ENCODE measurements around the gene KIF18A. TPM values are rescaled to one million over a fixed set of nuclear protein-coding genes. Genes with fewer than 3 reads are reported as not detected.

Gene KIF18A
- total RNA-seq, 1 experiment from 2014 or later, result 20.6 TPM

DNA sequence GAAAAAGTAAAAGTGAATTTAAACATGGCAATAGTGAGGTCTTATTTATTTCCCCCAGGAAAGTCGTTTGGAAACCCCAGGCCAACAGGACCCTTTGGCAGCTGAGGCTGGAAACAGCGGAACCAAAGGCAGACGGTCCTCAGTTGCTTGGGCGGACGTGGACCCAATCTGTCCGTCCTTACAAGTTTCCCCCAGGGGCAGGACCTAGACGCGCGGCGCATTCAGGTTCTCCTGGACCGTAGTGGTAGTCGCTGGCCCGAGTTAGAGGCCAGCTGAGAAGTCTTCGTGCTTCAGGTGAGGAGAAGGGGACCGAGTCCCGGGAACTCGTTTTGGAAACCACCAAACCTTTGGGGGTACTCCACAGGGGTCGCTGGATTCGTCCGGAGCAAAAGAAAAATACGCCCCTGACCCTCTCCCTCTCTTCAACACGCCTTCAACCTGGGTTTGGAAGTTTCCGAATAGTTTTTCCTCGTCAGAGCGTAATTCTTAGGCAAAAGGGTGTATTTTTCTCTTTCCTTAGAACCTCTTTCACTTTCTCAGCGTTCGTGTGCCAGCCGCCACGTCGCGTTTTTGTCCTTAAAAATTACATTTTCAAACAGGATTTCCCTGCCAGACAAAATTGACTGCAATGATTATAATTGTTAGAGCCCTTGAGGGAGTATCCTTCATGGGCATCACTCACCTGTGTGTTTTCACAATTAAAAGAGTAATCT, 2.3 kb upstream of the KIF18A start (continued):
- TF ChIP-seq, protein P1, sequence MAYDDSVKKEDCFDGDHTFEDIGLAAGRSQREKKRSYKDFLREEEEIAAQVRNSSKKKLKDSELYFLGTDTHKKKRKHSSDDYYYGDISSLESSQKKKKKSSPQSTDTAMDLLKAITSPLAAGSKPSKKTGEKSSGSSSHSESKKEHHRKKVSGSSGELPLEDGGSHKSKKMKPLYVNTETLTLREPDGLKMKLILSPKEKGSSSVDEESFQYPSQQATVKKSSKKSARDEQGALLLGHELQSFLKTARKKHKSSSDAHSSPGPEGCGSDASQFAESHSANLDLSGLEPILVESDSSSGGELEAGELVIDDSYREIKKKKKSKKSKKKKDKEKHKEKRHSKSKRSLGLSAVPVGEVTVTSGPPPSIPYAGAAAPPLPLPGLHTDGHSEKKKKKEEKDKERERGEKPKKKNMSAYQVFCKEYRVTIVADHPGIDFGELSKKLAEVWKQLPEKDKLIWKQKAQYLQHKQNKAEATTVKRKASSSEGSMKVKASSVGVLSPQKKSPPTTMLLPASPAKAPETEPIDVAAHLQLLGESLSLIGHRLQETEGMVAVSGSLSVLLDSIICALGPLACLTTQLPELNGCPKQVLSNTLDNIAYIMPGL (CRISPR knock-in tag; IDR thresholded peaks at IDR 0.05), result no peak; the same call in 1 of the 2 replicates

DNA sequence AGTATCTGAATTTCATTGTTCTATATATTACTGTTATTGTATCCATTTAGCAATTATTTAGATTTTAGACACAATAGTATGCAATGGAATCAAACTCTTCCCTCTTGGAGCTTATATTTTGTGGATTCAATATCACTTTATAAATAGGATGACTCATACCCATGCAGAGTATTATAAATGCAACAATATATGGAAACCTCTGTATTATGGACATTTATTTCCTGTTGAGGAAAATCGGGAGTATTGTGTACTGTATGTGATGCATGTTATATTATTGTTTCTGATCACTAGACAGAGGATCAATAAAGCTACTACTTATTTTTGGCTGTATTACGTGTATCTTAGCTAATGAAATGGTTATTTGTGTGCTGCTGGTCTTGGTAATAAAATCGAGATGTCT, 1.0 kb upstream of the KIF18A start:
- no peaks in the 10 kb centered on the region for H3K9me3 Mint-ChIP-seq
- no peak for ATAC-seq
- peaks cover 27% of the 10 kb centered on the region for H3K4me1 Mint-ChIP-seq
- peak overlapping the region; percentile 98 for H3K4me3 Mint-ChIP-seq
- H3K27me3 Mint-ChIP-seq (ENCODE audit: low read depth), result no peaks in the 10 kb centered on the region
- peaks cover 3% of the 10 kb centered on the region; the same call in 1 of the 2 replicates for H3K36me3 Mint-ChIP-seq
- CTCF ChIA-PET, result interaction anchor here (2.0 kb wide), 1 partner anchor 410 kb away, joined by 13 read pairs; the partner anchor contains the start of gene BDNF
- TF ChIP-seq GTF2I (CRISPR knock-in tag; conservative IDR thresholded peaks at IDR 0.05) (no peak), HMGA2 (CRISPR knock-in tag; IDR thresholded peaks at IDR 0.05) (no peak), USF2 (CRISPR knock-in tag; IDR thresholded peaks at IDR 0.05) (no peak), ZNF281 (CRISPR knock-in tag; IDR thresholded peaks at IDR 0.05) (no peak), FOXP1 (CRISPR knock-in tag; IDR thresholded peaks at IDR 0.05; ENCODE audit: borderline replicate concordance) (no peak), PRRX2 (CRISPR knock-in tag; IDR thresholded peaks at IDR 0.05) (no peak), STAT6 (CRISPR knock-in tag; conservative IDR thresholded peaks at IDR 0.05; ENCODE audit: low read depth) (no peak), NR1H2 (CRISPR knock-in tag; IDR thresholded peaks at IDR 0.05) (no peak), ETV6 (CRISPR knock-in tag; IDR thresholded peaks at IDR 0.05) (no peak), ZBTB43 (CRISPR knock-in tag; IDR thresholded peaks at IDR 0.05) (no peak), MYBL2 (CRISPR knock-in tag; IDR thresholded peaks at IDR 0.05) (no peak), ZNF512 (CRISPR knock-in tag; IDR thresholded peaks at IDR 0.05; ENCODE audit: borderline replicate concordance) (no peak), OVOL2 (CRISPR knock-in tag; IDR thresholded peaks at IDR 0.05; ENCODE audit: borderline replicate concordance) (no peak), ERG (CRISPR knock-in tag; IDR thresholded peaks at IDR 0.05) (no peak), ZMAT4 (CRISPR knock-in tag; IDR thresholded peaks at IDR 0.05) (no peak), NR3C1 (CRISPR knock-in tag; conservative IDR thresholded peaks at IDR 0.05; ENCODE audit: low read depth) (no peak), NR2C2 (CRISPR knock-in tag; IDR thresholded peaks at IDR 0.05) (no peak), ZNF416 (CRISPR knock-in tag; IDR thresholded peaks at IDR 0.05) (no peak), CBFB (CRISPR knock-in tag; IDR thresholded peaks at IDR 0.05; ENCODE audit: low read depth) (no peak), FOXK1 (CRISPR knock-in tag; IDR thresholded peaks at IDR 0.05) (no peak)
- peak overlapping the region; percentile 96 for H3K27ac Mint-ChIP-seq
- POLR2A ChIA-PET, result no interaction called here
- DNase-seq (ENCODE audit: low spot score), result no peak
